HEK293T (cell line): ENCODE data around the gene SLC37A1.

ENCODE experiments used
- CTCF ChIA-PET: fragments of 350-600 bp; formaldehyde crosslinking; extraction: SDS; loops from one replicate; lab custom pipeline; 2021; ENCODE audit warnings: antibody characterized with exemption, inconsistent platforms; lab: Yijun Ruan, JAX
- POLR2A ChIA-PET: fragments of 350-600 bp; formaldehyde crosslinking; extraction: SDS; loops from one replicate; lab custom pipeline; 2020; ENCODE audit warnings: antibody characterized with exemption, inconsistent platforms; lab: Yijun Ruan, JAX
- DNase-seq: peaks from one replicate; pipeline ENCODE4 v3.0.0; 2012; ENCODE audit warnings: mixed read lengths; ENCODE audit errors: extremely low spot score
- ARNT ChIP-seq: fragments of 450-650 bp; IDR thresholded peaks from 2 replicates; pipeline ENCODE4 v1.6.1; 2017; ENCODE audit warnings: mild to moderate bottlenecking
- BHLHE40 ChIP-seq: fragments of 450-650 bp; IDR thresholded peaks from 2 replicates; pipeline ENCODE4 v1.6.1; 2016; ENCODE audit warnings: mild to moderate bottlenecking, moderate library complexity, borderline replicate concordance
- CTBP1 ChIP-seq: fragments of 450-650 bp; IDR thresholded peaks from 2 replicates; pipeline ENCODE4 v1.6.1; 2016; ENCODE audit warnings: borderline replicate concordance
- ELF4 ChIP-seq: fragments of 450-650 bp; IDR thresholded peaks from 2 replicates; pipeline ENCODE4 v1.6.1; 2017; ENCODE audit warnings: antibody characterized with exemption
- FOXA1 ChIP-seq: fragments of 450-650 bp; IDR thresholded peaks from 2 replicates; pipeline ENCODE4 v1.6.1; 2016; ENCODE audit warnings: mild to moderate bottlenecking
- FOXK2 ChIP-seq: fragments of 450-650 bp; IDR thresholded peaks from 2 replicates; pipeline ENCODE4 v1.6.1; 2016; ENCODE audit warnings: mild to moderate bottlenecking
- FOXM1 ChIP-seq: fragments of 450-650 bp; IDR thresholded peaks from 2 replicates; pipeline ENCODE4 v1.6.1; 2017; ENCODE audit warnings: mild to moderate bottlenecking, borderline replicate concordance
- HDGF ChIP-seq: fragments of 450-650 bp; IDR thresholded peaks from 2 replicates; pipeline ENCODE4 v1.6.1; 2017; ENCODE audit warnings: antibody characterized with exemption, borderline replicate concordance
- L3MBTL2 ChIP-seq: fragments of 450-650 bp; conservative IDR thresholded peaks from 2 replicates; pipeline ENCODE4 v1.6.1; 2016; ENCODE audit warnings: mild to moderate bottlenecking
- LEF1 ChIP-seq: fragments of 450-650 bp; IDR thresholded peaks from 2 replicates; pipeline ENCODE4 v1.6.1; 2017; ENCODE audit warnings: mild to moderate bottlenecking, borderline replicate concordance
- NFRKB ChIP-seq: fragments of 450-650 bp; IDR thresholded peaks from 2 replicates; pipeline ENCODE4 v1.6.1; 2016; ENCODE audit warnings: mild to moderate bottlenecking, moderate library complexity
- PKNOX1 ChIP-seq: fragments of 450-650 bp; IDR thresholded peaks from 2 replicates; pipeline ENCODE4 v1.6.1; 2016
- SP1 ChIP-seq: fragments of 450-650 bp; IDR thresholded peaks from 2 replicates; pipeline ENCODE4 v1.6.1; 2017
- SUZ12 ChIP-seq: fragments of 450-650 bp; IDR thresholded peaks from 2 replicates; pipeline ENCODE4 v1.6.1; 2016; ENCODE audit warnings: mild to moderate bottlenecking
- TARDBP ChIP-seq: fragments of 450-650 bp; IDR thresholded peaks from 2 replicates; pipeline ENCODE4 v1.6.1; 2016
- ZNF384 ChIP-seq: fragments of 450-650 bp; IDR thresholded peaks from 2 replicates; pipeline ENCODE4 v1.6.1; 2016

SLC37A1 gene

GRCh38 chr21:42570362-42570761, 56.7 kb downstream of the SLC37A1 start:
- POLR2A ChIA-PET, result no interaction called here
- no peak for TF ChIP-seq BHLHE40
- CTCF ChIA-PET, result no interaction called here
- DNase-seq, result no peak

GRCh38 chr21:42570841-42571387, 57.3 kb downstream of the SLC37A1 start:
- TF ChIP-seq HDGF (no peak), LEF1 (no peak), PKNOX1 (peak; percentile 84), SP1 (no peak), FOXA1 (no peak), BHLHE40 (no peak)
- DNase-seq, result no peak
- ChIA-PET POLR2A (no interaction called here), CTCF (no interaction called here)

GRCh38 chr21:42571391-42572150, 57.9 kb downstream of the SLC37A1 start:
- TF ChIP-seq SP1, result no peak
- no peak for TF ChIP-seq L3MBTL2
- no peak for TF ChIP-seq ARNT
- TF ChIP-seq BHLHE40, result no peak
- no peak for TF ChIP-seq FOXK2
- TF ChIP-seq SUZ12, result no peak
- TF ChIP-seq CTBP1, result no peak
- no peak for TF ChIP-seq FOXM1
- TF ChIP-seq ZNF384, result no peak
- no peak for TF ChIP-seq PKNOX1
- TF ChIP-seq NFRKB, result no peak
- TF ChIP-seq ELF4, result no peak
- no peak for TF ChIP-seq HDGF
- TF ChIP-seq LEF1, result no peak
- ChIA-PET CTCF (no interaction called here), POLR2A (no interaction called here)
- DNase-seq, result no peak

GRCh38 chr21:42572906-42573495, 59.3 kb downstream of the SLC37A1 start:
- no peak for TF ChIP-seq BHLHE40
- TF ChIP-seq FOXK2, result no peak
- TF ChIP-seq ZNF384, result no peak
- TF ChIP-seq HDGF, result no peak
- TF ChIP-seq SUZ12, result no peak
- no peak for TF ChIP-seq FOXA1
- TF ChIP-seq ARNT, result no peak
- no peak for TF ChIP-seq SP1
- TF ChIP-seq ELF4, result no peak
- no peak for TF ChIP-seq TARDBP
- TF ChIP-seq FOXM1, result no peak
- TF ChIP-seq CTBP1, result no peak
- TF ChIP-seq PKNOX1, result no peak
- TF ChIP-seq NFRKB, result no peak

GRCh38 chr21:42574234-42575027, 60.8 kb downstream of the SLC37A1 start:
- no peak for TF ChIP-seq ZNF384
- TF ChIP-seq FOXA1, result no peak
- TF ChIP-seq BHLHE40, result no peak
- TF ChIP-seq SUZ12, result no peak
- no peak for TF ChIP-seq CTBP1
- TF ChIP-seq LEF1, result no peak
- TF ChIP-seq SP1, result no peak
- ChIA-PET POLR2A (no interaction called here), CTCF (no interaction called here)
- DNase-seq, result no peak

More at GRCh38 chr21:42572906-42573495, 59.3 kb downstream of the SLC37A1 start:
- ChIA-PET POLR2A (no interaction called here), CTCF (no interaction called here)
- DNase-seq, result no peak

- no peak for DNase-seq
- ChIA-PET CTCF (no interaction called here), POLR2A (no interaction called here)
- no peak for TF ChIP-seq ELF4
- no peak for TF ChIP-seq BHLHE40
- TF ChIP-seq FOXK2, result no peak
- TF ChIP-seq CTBP1, result no peak
- TF ChIP-seq FOXM1, result no peak
- no peak for TF ChIP-seq SP1
- TF ChIP-seq FOXA1, result no peak
- TF ChIP-seq PKNOX1, result no peak
Measured at GRCh38 chr21:42575111-42575510, 61.5 kb downstream of the SLC37A1 start.
